Body of pancreas (tissue), 4 donors: ENCODE measurements around the gene ZNF407. TPM values are rescaled to one million over a fixed set of nuclear protein-coding genes. Genes with fewer than 3 reads are reported as not detected.

Experiments used
- ATAC-seq: fragments of 150-250 bp; one replicate; pipeline ENCODE4 v1.9.1; 2016
- DNase-seq, 4 donors: peaks; one replicate each; pipeline ENCODE4 v3.0.0-alpha.2; 2019
- H3K27ac ChIP-seq, 4 donors: fragments of 200-600 bp; sonication (generic); 1 replicate in 3 of 4; 2 replicates in 1 of 4; pipeline versions ENCODE4 v1.5.1 to v1.6.1; 2016 to 2019; ENCODE audit warnings: mild to moderate bottlenecking in 1 of 4, mixed read lengths in 1 of 4, moderate library complexity in 1 of 4
- H3K27me3 ChIP-seq, 2 donors: fragments of 200-600 bp; sonication (generic); one replicate each; pipeline ENCODE4 v1.6.0; 2016; ENCODE audit warnings: mild to moderate bottlenecking in 1 of 2
- H3K36me3 ChIP-seq, 2 donors: fragments of 200-600 bp; sonication (generic); replicated peaks in 1 of 2; 2 replicates each; pipeline ENCODE4 v1.5.1; 2016; ENCODE audit warnings: low read depth in 2 of 2; ENCODE audit not compliant: insufficient read depth in 1 of 2
- H3K4me1 ChIP-seq: fragments of 200-600 bp; sonication (generic); one replicate; pipeline ENCODE4 v1.6.0; 2016
- H3K4me3 ChIP-seq, 2 donors: fragments of 200-600 bp; sonication (generic); 1 replicate in 1 of 2; 2 replicates in 1 of 2; pipeline ENCODE4 v1.5.1; 2016 to 2019
- H3K9me3 ChIP-seq, 3 donors: fragments of 200-600 bp; sonication (generic); 1 replicate in 2 of 3; 2 replicates in 1 of 3; pipeline ENCODE4 v1.5.1; 2016
- POLR2A ChIP-seq, 3 donors: fragments of 450-650 bp; IDR thresholded peaks; one replicate each; pipeline ENCODE4 v1.6.1; 2016; ENCODE audit warnings: antibody characterized with exemption in 3 of 3, mild to moderate bottlenecking in 2 of 3
- WGBS, 2 donors: methylation state at CpG; one replicate each; pipeline ENCODE4 v1.1.5; 2017; 5-methylcytosine and 5-hydroxymethylcytosine counted together
- intact Hi-C: fragments of 100-400 bp; cut with DNase I; formaldehyde crosslinking; loops from one replicate; pipeline ENCODE4 v1.15.1; 2023
- total RNA-seq, 2 donors: library from RNA; depleted of rRNA; stranded (reverse); fragments of >200 nt; gene quantifications; one replicate each; pipeline ENCODE4 v1.1.0, GENCODE V29; 2016
- TF ChIP-seq, protein P1 (sequence below), 7 experiments: fragments of 450-650 bp in 4 of 7; fragments of 200-600 bp in 3 of 7; sonication (generic) in 3 of 7; IDR thresholded peaks; one replicate each; pipeline ENCODE4 v1.5.1; 2016 to 2019; ENCODE audit warnings: antibody characterized with exemption in 7 of 7

Gene ZNF407
- total RNA-seq, 2 donors from 2014 or later: 14.3 to 19.1 TPM

DNA sequence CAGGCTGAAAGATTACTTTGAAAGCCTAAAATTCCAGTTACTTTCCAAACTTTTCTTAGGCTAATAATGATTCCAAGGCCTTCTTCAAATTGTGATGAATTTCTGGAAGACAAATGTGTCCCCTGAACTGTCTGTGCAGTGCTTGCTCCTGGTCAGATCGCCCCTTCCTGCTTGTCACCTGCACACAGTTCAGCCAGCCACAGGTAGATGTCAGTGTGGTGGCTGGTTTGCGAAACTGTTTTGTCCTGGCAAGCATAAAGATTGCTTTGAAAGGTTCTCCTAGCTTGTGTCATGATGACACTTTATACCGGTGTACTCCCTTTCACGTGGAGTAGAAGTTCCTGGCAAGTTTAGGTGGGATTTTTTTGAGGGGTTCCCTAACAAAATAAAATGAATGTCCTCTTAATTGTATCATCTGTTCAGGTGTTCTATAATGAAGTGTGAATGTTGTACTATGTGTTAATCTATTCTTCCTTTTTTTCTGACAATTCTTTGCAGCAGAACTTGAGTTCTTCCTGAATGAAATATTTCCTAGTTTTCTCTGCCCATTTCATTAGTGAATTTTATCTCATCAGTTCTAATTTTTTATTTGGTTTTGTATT is 298.8 kb downstream of the ZNF407 start:
- no peaks in the 10 kb centered on the region for H3K4me1 ChIP-seq
- DNase-seq (peak; percentile 54 to 62 (median 60)), ATAC-seq (peak; percentile 74)
- H3K4me3 ChIP-seq: no peak overlapping the region
- H3K36me3 ChIP-seq: no peaks in the 10 kb centered on the region
- no peaks in the 10 kb centered on the region for H3K27me3 ChIP-seq
- no peak for TF ChIP-seq POLR2A (IDR thresholded peaks at IDR 0.05)
- TF ChIP-seq, protein P1, sequence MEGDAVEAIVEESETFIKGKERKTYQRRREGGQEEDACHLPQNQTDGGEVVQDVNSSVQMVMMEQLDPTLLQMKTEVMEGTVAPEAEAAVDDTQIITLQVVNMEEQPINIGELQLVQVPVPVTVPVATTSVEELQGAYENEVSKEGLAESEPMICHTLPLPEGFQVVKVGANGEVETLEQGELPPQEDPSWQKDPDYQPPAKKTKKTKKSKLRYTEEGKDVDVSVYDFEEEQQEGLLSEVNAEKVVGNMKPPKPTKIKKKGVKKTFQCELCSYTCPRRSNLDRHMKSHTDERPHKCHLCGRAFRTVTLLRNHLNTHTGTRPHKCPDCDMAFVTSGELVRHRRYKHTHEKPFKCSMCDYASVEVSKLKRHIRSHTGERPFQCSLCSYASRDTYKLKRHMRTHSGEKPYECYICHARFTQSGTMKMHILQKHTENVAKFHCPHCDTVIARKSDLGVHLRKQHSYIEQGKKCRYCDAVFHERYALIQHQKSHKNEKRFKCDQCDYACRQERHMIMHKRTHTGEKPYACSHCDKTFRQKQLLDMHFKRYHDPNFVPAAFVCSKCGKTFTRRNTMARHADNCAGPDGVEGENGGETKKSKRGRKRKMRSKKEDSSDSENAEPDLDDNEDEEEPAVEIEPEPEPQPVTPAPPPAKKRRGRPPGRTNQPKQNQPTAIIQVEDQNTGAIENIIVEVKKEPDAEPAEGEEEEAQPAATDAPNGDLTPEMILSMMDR (IDR thresholded peaks at IDR 0.05): peak; percentile 32 to 76 (median 74)
- no peak overlapping the region for H3K27ac ChIP-seq
- 13 to 29% methylated on average over 4 of the region's 4 CpGs for WGBS, 2 donors
- H3K9me3 ChIP-seq: no peaks in the 10 kb centered on the region
- intact Hi-C loops: loop anchor here (10.0 kb wide), 1 partner anchor 578 kb away; no protein-coding TSS in a partner anchor

DNA sequence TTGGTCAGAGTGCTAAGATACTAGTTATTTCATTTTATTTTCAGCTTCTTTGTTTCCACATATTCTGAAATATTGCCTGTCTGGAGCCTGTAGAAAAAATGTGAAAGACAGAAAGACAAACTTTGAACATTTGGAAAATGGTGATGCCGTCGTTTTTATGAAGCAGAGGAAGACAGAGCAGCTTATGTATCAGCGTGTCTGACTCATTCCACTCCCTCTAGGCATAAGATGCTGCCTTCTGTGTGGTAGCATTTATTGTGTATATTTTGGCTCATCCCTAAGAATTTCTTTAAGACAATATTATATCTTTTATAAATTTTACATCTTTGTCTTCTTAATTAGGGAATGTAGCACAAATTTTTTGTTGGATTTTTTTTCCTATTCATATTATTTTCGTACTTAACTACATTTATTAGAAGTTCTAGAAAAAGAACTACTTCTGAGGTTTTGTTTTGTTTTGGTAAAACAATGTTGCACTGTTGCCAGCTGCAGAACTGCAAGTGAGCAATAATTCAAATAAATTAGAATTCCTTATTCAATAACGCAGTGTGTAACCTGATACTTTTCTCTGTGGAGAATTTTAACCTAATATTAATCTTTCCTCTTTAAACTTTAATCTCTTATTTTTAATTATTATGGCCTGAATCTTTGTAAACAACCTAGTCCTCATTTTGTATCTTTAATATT is 300.4 kb downstream of the ZNF407 start:
- 81 to 86% methylated on average over 5 of the region's 5 CpGs for WGBS, 2 donors
- H3K9me3 ChIP-seq: no peaks in the 10 kb centered on the region
- no peaks in the 10 kb centered on the region for H3K27me3 ChIP-seq
- no peak overlapping the region for H3K4me3 ChIP-seq
- no peaks in the 10 kb centered on the region for H3K36me3 ChIP-seq
- intact Hi-C loops: loop anchor here (10.0 kb wide), 1 partner anchor 577 kb away; no protein-coding TSS in a partner anchor
- no peak overlapping the region for H3K27ac ChIP-seq
- no peak for TF ChIP-seq POLR2A (IDR thresholded peaks at IDR 0.05)
- TF ChIP-seq, protein P1 (IDR thresholded peaks at IDR 0.05): no peak
- no peaks in the 10 kb centered on the region for H3K4me1 ChIP-seq
- ATAC-seq (no peak), DNase-seq (no peak)

DNA sequence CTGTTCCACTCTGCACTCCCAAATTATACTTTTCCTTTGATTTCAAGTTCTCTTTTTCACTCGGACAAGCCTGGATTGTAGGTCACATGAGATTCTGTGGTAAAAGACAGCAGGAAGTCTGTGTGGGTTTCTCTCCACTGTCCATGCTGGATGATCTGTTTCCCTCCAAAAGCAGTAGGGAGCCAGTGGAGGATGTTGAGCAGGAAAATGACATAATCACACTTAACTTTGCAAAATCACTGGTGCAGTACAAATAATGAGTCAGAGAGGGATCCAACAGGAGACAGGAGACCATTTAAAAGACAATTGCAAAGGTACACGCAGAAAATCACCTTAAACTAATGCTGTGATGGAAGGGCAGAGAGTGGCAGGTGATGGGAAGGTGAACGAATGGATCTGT is 301.3 kb downstream of the ZNF407 start:
- no peak for ATAC-seq
- TF ChIP-seq POLR2A (IDR thresholded peaks at IDR 0.05): no peak
- TF ChIP-seq, protein P1 (IDR thresholded peaks at IDR 0.05): no peak
- H3K27ac ChIP-seq: no peak overlapping the region
- no peaks in the 10 kb centered on the region for H3K4me1 ChIP-seq
- intact Hi-C loops: loop anchor here (10.0 kb wide), 1 partner anchor 576 kb away; no protein-coding TSS in a partner anchor
- no peaks in the 10 kb centered on the region for H3K9me3 ChIP-seq
- WGBS, 2 donors: 59 to 85% methylated on average over 3 of the region's 3 CpGs
- H3K4me3 ChIP-seq: no peak overlapping the region
- DNase-seq: no peak
- no peaks in the 10 kb centered on the region for H3K36me3 ChIP-seq
- no peaks in the 10 kb centered on the region for H3K27me3 ChIP-seq

DNA sequence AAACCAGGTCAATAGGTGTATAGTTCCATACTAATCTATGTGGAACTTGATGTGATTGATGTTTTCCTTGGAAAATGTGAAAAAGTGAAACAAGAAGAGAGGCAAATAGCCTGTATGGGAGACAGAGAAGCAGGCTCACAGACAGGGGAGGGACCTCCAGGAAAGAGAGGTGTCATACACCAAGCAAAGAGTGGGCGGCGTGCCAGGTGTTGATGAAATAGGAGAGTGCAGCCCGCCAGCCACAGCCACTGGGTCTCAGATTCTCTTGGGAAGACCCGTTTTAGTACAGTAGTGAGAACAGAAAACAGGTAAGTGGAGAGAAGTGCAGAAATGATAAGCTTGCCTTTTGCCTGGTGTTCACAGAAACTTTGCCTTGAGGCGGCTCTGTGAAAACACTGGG is 301.9 kb downstream of the ZNF407 start:
- WGBS, 2 donors: 83 to 92% methylated on average over 5 of the region's 5 CpGs
- Histone ChIP-seq H3K4me1 (no peaks in the 10 kb centered on the region), H3K9me3 (no peaks in the 10 kb centered on the region), H3K4me3 (no peak overlapping the region), H3K36me3 (no peaks in the 10 kb centered on the region), H3K27me3 (no peaks in the 10 kb centered on the region), H3K27ac (no peak overlapping the region)
- ATAC-seq (no peak), DNase-seq (peak in 2 of 4 donors; percentile 27 to 35)
- intact Hi-C loops: loop anchor here (10.0 kb wide), 1 partner anchor 575 kb away; no protein-coding TSS in a partner anchor
- TF ChIP-seq, protein P1 (IDR thresholded peaks at IDR 0.05): no peak
- TF ChIP-seq POLR2A (IDR thresholded peaks at IDR 0.05): no peak
